Measurements from ENCODE around the gene LRSAM1.

LRSAM1 gene

GRCh38 chr9:127524373-127524772, 73.1 kb downstream of the LRSAM1 start:
- Histone ChIP-seq H3K4me2 (ENCODE audit: low read length) (no peak overlapping the region), H3K36me3 (ENCODE audit: insufficient read depth, low read length) (peaks cover 80% of the 10 kb centered on the region), H3K4me1 (ENCODE audit: control insufficient read depth, insufficient read depth, low read length) (peaks cover 71% of the 10 kb centered on the region), H3K27me3 (ENCODE audit: control insufficient read depth, insufficient read depth, low read length) (no peaks in the 10 kb centered on the region), H3K9me3 (replicated peaks; ENCODE audit: low read length) (no peaks in the 10 kb centered on the region), H3K9ac (ENCODE audit: low read depth, low read length) (peak overlapping the region; percentile 58), H3K4me3 (ENCODE audit: low read length) (no peak overlapping the region)

GRCh38 chr9:127525401-127526188, 74.3 kb downstream of the LRSAM1 start:
- no peaks in the 10 kb centered on the region for H3K9me3 ChIP-seq (replicated peaks; ENCODE audit: low read length)
- peak overlapping the region; percentile 58 for H3K9ac ChIP-seq (ENCODE audit: low read depth, low read length)
- H3K4me3 ChIP-seq (ENCODE audit: low read length): no peak overlapping the region
- peaks cover 87% of the 10 kb centered on the region for H3K36me3 ChIP-seq (ENCODE audit: insufficient read depth, low read length)
- H3K27me3 ChIP-seq (ENCODE audit: control insufficient read depth, insufficient read depth, low read length): no peaks in the 10 kb centered on the region
- no peak overlapping the region for H3K4me2 ChIP-seq (ENCODE audit: low read length)
- H3K4me1 ChIP-seq (ENCODE audit: control insufficient read depth, insufficient read depth, low read length): peaks cover 71% of the 10 kb centered on the region

DNA sequence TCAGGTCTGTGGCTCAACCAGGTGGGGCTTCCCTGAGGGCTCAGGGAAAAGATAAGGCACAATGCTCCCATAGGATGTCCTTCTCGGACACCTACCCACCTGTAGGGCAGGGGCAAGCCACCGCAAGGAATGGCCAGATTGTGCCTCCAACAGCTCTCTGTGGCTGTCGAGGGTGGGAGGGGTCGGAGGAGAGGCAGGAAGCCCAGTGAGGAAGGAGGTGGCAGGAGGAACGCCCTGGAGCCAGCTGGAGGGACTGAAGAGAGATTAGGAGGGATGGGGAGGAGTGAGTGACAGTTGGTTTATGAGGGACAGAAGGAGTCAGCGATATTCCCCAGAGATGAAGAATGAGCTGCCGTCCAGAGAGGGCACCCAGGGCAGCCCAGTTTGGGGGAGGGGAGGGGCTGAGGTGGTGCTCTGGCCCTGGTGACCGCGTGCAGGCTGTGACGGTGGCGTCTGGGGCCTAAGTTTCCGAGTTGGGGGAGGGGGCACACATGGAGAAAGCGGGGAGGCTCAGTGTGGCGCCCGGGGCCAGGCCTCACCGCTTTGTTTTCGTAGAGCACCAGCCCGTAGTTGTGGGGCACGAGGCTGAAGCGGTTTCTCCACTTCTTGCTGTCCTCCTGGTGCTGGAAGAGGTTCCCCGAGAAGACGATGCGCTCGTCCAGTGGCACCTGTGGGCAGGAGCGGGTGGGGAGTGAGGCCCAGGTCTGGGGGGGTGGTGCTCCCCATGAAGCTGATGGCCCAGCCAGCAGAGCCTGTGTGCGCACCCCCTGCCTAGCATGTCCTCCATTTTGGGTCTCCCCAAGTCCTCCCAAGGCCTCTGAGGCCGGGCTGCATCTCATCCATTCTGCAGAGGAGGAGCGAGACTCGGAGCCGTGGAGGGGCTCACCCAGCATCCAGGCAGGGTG, 75.6 kb downstream of the LRSAM1 start:
- Histone ChIP-seq H3K9me3 (replicated peaks; ENCODE audit: low read length) (no peaks in the 10 kb centered on the region), H3K27me3 (ENCODE audit: control insufficient read depth, insufficient read depth, low read length) (no peaks in the 10 kb centered on the region), H3K36me3 (ENCODE audit: insufficient read depth, low read length) (peaks cover 95% of the 10 kb centered on the region), H3K4me1 (ENCODE audit: control insufficient read depth, insufficient read depth, low read length) (peaks cover 60% of the 10 kb centered on the region), H3K4me2 (ENCODE audit: low read length) (no peak overlapping the region), H3K4me3 (ENCODE audit: low read length) (no peak overlapping the region), H3K9ac (ENCODE audit: low read depth, low read length) (no peak overlapping the region)

- H3K36me3 ChIP-seq (ENCODE audit: insufficient read depth, low read length): peaks cover 91% of the 10 kb centered on the region
Measured at GRCh38 chr9:127527560-127528268, 76.4 kb downstream of the LRSAM1 start.

GRCh38 chr9:127528422-127529251, 77.3 kb downstream of the LRSAM1 start:
- peaks cover 87% of the 10 kb centered on the region for H3K36me3 ChIP-seq (ENCODE audit: insufficient read depth, low read length)

More at GRCh38 chr9:127527560-127528268, 76.4 kb downstream of the LRSAM1 start:
- H3K9me3 ChIP-seq (replicated peaks; ENCODE audit: low read length): no peaks in the 10 kb centered on the region
- no peak overlapping the region for H3K4me3 ChIP-seq (ENCODE audit: low read length)
- H3K4me2 ChIP-seq (ENCODE audit: low read length): no peak overlapping the region
- H3K9ac ChIP-seq (ENCODE audit: low read depth, low read length): no peak overlapping the region
- no peaks in the 10 kb centered on the region for H3K27me3 ChIP-seq (ENCODE audit: control insufficient read depth, insufficient read depth, low read length)
- H3K4me1 ChIP-seq (ENCODE audit: control insufficient read depth, insufficient read depth, low read length): peaks cover 52% of the 10 kb centered on the region

GRCh38 chr9:127529671-127530070, 78.4 kb downstream of the LRSAM1 start:
- H3K9me3 ChIP-seq (replicated peaks; ENCODE audit: low read length): no peaks in the 10 kb centered on the region
- H3K4me3 ChIP-seq (ENCODE audit: low read length): no peak overlapping the region
- H3K9ac ChIP-seq (ENCODE audit: low read depth, low read length): peak overlapping the region; percentile 18
- H3K4me2 ChIP-seq (ENCODE audit: low read length): no peak overlapping the region
- H3K36me3 ChIP-seq (ENCODE audit: insufficient read depth, low read length): peaks cover 86% of the 10 kb centered on the region
- H3K27me3 ChIP-seq (ENCODE audit: control insufficient read depth, insufficient read depth, low read length): no peaks in the 10 kb centered on the region
- peaks cover 43% of the 10 kb centered on the region for H3K4me1 ChIP-seq (ENCODE audit: control insufficient read depth, insufficient read depth, low read length)

More at GRCh38 chr9:127528422-127529251, 77.3 kb downstream of the LRSAM1 start:
- Histone ChIP-seq H3K4me2 (ENCODE audit: low read length) (no peak overlapping the region), H3K4me1 (ENCODE audit: control insufficient read depth, insufficient read depth, low read length) (peaks cover 44% of the 10 kb centered on the region), H3K4me3 (ENCODE audit: low read length) (no peak overlapping the region), H3K9me3 (replicated peaks; ENCODE audit: low read length) (no peaks in the 10 kb centered on the region), H3K9ac (ENCODE audit: low read depth, low read length) (peak overlapping the region; percentile 48), H3K27me3 (ENCODE audit: control insufficient read depth, insufficient read depth, low read length) (no peaks in the 10 kb centered on the region)

- Histone ChIP-seq H3K9me3 (replicated peaks; ENCODE audit: low read length) (no peaks in the 10 kb centered on the region), H3K36me3 (ENCODE audit: insufficient read depth, low read length) (peaks cover 84% of the 10 kb centered on the region), H3K9ac (ENCODE audit: low read depth, low read length) (peak overlapping the region; percentile 18), H3K4me3 (ENCODE audit: low read length) (no peak overlapping the region), H3K4me1 (ENCODE audit: control insufficient read depth, insufficient read depth, low read length) (peaks cover 43% of the 10 kb centered on the region), H3K4me2 (ENCODE audit: low read length) (no peak overlapping the region), H3K27me3 (ENCODE audit: control insufficient read depth, insufficient read depth, low read length) (no peaks in the 10 kb centered on the region)
Measured at GRCh38 chr9:127530206-127530941, 79.1 kb downstream of the LRSAM1 start.

GRCh38 chr9:127531676-127532075, 80.4 kb downstream of the LRSAM1 start:
- H3K4me3 ChIP-seq (ENCODE audit: low read length): no peak overlapping the region
- no peak overlapping the region for H3K9ac ChIP-seq (ENCODE audit: low read depth, low read length)
- H3K4me2 ChIP-seq (ENCODE audit: low read length): no peak overlapping the region
- H3K9me3 ChIP-seq (replicated peaks; ENCODE audit: low read length): no peaks in the 10 kb centered on the region
- H3K27me3 ChIP-seq (ENCODE audit: control insufficient read depth, insufficient read depth, low read length): no peaks in the 10 kb centered on the region
- H3K4me1 ChIP-seq (ENCODE audit: control insufficient read depth, insufficient read depth, low read length): peaks cover 53% of the 10 kb centered on the region
- H3K36me3 ChIP-seq (ENCODE audit: insufficient read depth, low read length): peaks cover 84% of the 10 kb centered on the region

DNA sequence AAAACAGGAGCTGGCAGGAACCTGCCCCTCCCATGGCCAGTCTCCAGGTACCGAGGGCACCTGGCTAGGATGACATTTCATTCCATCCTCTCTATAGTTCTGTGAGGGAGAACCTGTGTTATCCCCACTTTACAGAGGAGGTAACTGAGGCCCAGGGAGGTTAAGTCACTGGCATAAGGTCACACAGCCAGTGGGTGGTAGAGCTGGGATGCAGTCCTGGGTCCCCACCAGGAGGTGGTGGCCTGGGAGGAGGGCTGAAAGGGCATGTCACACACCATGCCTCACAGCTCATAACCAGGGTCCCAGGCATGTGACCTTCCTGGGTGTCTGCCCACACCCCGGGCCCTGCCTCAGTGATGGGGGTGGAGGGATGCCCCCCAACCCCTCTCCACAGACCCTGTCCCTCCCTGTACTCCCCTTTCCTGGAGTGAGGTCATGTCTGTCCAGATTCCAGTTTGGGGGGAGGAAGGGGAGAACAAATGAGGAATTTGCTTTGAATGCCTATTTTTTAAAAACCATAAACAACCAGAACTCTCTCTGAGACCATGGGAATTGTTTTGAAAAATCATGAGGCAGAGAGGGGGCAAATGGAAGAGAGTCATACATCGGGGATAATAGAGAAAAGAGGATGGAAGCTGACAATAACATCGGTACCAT, 83.1 kb downstream of the LRSAM1 start:
- Histone ChIP-seq H3K4me2 (ENCODE audit: low read length) (peak overlapping the region; percentile 3), H3K4me1 (ENCODE audit: control insufficient read depth, insufficient read depth, low read length) (peaks cover 71% of the 10 kb centered on the region), H3K9ac (ENCODE audit: low read depth, low read length) (peak overlapping the region; percentile 80), H3K27me3 (ENCODE audit: control insufficient read depth, insufficient read depth, low read length) (no peaks in the 10 kb centered on the region), H3K4me3 (ENCODE audit: low read length) (no peak overlapping the region), H3K36me3 (ENCODE audit: insufficient read depth, low read length) (peaks cover 67% of the 10 kb centered on the region), H3K9me3 (replicated peaks; ENCODE audit: low read length) (no peaks in the 10 kb centered on the region)

DNA sequence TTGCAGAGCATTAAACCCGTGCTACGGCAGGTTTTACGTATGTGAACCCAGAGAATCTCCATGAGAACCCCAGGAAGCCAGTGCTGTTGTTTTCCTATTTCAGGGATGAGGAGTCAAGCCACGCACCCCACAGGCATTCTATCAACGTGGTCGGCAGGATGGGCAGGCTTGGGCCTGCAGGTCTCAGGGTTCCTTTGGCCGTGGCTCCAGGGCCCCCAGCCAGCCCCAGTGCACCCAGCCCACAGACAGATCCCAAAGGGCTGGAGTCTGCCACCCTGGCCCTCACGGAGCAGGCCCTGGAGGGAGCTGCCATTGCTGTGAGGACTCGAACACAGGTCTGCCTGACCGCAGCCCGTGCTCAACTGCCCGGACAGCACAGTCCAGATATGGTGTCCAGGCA, 83.6 kb downstream of the LRSAM1 start:
- no peaks in the 10 kb centered on the region for H3K27me3 ChIP-seq (ENCODE audit: control insufficient read depth, insufficient read depth, low read length)
- peaks cover 65% of the 10 kb centered on the region for H3K36me3 ChIP-seq (ENCODE audit: insufficient read depth, low read length)
- no peaks in the 10 kb centered on the region for H3K9me3 ChIP-seq (replicated peaks; ENCODE audit: low read length)
- H3K9ac ChIP-seq (ENCODE audit: low read depth, low read length): peak overlapping the region; percentile 80
- H3K4me3 ChIP-seq (ENCODE audit: low read length): no peak overlapping the region
- peaks cover 71% of the 10 kb centered on the region for H3K4me1 ChIP-seq (ENCODE audit: control insufficient read depth, insufficient read depth, low read length)
- peak overlapping the region; percentile 25 for H3K4me2 ChIP-seq (ENCODE audit: low read length)

Measured in skeletal muscle satellite cell (primary cell).